GM12872 (cell line): Measurements from ENCODE around the gene TAAR2.

ENCODE experiments used
- TF ChIP-seq, protein P1 (sequence below): IDR thresholded peaks from 3 replicates; pipeline ENCODE4 v1.5.1; 2011; ENCODE audit warnings: low read depth, mild to moderate bottlenecking, low read length, moderate library complexity; ENCODE audit not compliant: insufficient read depth

Gene TAAR2

DNA sequence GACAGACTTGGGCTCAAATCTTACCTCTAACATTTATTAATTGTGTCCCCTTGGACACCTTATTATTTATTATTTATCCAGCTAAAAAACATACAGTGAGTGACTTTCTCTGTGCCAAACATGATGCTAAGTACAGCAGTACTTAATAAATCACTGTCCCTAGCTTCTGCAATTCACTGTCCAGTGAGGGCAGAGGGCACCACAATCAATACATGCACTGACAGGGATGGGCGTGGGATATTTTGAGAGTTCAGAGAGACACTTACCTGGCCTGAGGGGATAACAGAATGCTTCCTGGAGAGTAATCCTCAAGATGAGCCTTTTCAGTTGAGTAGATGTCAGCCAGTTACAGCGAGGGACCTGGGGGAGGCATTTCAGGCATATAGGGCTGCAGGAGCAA is 9.3 kb upstream of the TAAR2 start:
- TF ChIP-seq, protein P1, sequence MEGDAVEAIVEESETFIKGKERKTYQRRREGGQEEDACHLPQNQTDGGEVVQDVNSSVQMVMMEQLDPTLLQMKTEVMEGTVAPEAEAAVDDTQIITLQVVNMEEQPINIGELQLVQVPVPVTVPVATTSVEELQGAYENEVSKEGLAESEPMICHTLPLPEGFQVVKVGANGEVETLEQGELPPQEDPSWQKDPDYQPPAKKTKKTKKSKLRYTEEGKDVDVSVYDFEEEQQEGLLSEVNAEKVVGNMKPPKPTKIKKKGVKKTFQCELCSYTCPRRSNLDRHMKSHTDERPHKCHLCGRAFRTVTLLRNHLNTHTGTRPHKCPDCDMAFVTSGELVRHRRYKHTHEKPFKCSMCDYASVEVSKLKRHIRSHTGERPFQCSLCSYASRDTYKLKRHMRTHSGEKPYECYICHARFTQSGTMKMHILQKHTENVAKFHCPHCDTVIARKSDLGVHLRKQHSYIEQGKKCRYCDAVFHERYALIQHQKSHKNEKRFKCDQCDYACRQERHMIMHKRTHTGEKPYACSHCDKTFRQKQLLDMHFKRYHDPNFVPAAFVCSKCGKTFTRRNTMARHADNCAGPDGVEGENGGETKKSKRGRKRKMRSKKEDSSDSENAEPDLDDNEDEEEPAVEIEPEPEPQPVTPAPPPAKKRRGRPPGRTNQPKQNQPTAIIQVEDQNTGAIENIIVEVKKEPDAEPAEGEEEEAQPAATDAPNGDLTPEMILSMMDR = no peak

DNA sequence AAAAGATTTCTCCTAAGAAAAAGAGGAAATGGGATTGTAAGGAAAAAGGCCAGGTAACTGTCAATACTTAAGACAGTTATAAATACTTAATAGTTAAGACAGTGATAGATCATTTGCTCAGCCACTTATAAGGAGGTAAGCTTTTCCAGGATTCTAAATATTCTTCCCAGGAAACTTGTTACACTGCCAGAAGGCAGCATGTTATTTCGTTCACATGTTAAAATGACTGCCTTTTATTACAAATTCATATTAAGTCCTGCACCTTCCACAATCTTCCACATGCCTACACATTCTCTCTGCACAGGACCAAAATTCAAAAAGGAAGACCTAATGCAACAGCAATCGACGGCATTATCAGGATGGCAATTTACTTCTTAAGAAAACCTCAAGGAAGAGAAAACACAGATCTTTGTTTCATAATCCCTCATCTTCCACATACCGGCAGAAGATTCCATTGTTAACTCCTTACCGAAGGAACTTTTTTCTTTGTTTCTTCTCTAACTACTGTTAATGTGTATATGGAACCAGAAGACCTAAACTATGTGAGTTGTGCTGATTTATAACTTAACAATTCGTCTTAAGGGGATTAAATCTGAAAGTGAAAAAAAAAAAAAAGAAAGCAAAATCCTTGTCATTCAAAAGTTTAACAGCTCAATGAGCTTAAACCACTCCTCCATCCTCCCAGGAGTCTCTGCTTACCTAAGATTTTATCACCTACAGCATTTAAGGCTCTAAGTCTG is 799 bp downstream of the TAAR2 start:
- TF ChIP-seq, protein P1 = no peak

DNA sequence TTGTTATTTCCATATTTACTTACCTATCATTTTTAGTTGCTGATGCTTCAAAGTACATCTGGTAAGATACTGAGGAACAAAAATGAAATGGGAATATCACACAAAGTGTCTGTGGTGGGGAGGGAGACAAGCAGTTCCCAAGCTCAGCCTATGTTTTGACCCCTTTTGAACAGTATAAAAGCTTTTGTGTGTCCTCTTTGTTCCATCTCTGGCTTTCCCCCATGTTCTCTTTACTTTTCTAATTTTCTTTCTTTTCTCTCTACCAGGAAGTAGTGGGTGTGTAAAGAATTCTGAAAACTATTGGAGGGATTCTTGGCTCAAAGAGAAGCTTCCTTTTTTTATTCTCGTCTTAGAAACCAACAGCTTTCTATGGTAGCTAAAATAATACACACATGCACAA is 7.4 kb downstream of the TAAR2 start:
- TF ChIP-seq, protein P1 = no peak

DNA sequence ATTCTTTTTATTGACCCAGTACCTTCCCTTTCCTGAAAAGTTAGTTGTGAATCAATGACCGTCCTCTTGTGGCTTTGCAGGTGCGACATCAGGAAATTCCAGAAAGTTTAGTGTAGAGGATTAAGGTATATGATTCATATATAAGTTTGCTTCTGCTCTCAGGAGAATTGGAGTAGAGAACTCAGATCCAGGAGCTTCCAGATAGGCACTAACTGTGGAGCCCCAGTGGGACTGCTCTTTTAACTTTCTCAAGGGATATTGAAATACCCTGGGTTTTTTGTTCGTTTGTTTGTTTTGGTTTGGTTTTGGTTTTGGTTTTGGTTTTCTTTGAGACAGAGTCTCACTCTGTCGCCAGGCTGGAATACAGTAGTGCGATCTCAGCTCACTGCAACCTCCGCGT is 9.5 kb downstream of the TAAR2 start:
- TF ChIP-seq, protein P1 = no peak

DNA sequence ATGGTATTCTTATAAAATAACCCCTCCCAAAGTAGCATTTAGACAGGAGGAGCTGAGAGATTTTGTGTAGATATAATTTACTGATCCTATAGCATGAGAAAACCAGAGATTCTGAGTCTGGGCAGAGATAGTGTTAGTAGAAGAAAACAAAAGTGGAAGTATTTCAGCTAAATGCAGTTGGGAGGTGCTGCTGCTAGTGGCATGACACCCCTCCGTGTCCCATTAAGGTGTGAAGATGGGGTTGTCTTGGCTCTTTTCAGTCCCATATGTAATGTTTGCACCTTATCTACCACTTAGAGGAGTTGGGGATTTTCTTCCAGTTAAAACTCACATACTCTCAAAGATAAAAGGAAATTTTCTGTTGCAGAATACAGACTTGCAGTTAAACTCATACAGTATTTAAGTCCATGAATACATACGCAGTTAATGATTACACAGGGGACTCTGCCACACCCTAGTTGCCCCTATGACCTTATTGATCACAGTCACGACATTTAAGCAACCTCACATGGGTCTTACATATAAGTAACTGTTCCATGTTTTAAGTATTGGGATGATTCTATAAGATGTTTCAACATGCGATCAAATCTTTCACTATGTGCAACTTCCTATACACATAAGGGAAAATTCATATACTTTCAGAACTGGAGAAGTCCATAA is 11.5 kb downstream of the TAAR2 start:
- TF ChIP-seq, protein P1 = no peak

DNA sequence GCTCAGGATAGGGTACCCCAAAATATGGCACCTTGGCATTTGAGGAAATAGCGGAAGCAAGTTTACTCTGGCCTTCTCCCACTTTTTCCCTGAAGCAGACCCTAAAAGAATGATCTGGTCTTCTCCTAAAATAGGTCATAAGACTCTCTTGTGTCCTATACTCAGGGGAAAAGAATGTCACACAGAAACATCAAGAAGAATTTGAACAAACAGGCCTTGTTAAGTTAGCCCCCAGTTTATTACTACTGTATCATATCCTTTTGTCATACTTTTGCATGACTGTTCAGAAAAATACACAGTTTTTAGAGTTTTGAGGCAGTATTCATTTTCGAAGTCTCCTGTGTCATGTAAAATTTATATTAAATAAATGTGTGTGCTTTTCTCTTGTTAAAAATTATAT is 12.5 kb downstream of the TAAR2 start:
- TF ChIP-seq, protein P1 = no peak

DNA sequence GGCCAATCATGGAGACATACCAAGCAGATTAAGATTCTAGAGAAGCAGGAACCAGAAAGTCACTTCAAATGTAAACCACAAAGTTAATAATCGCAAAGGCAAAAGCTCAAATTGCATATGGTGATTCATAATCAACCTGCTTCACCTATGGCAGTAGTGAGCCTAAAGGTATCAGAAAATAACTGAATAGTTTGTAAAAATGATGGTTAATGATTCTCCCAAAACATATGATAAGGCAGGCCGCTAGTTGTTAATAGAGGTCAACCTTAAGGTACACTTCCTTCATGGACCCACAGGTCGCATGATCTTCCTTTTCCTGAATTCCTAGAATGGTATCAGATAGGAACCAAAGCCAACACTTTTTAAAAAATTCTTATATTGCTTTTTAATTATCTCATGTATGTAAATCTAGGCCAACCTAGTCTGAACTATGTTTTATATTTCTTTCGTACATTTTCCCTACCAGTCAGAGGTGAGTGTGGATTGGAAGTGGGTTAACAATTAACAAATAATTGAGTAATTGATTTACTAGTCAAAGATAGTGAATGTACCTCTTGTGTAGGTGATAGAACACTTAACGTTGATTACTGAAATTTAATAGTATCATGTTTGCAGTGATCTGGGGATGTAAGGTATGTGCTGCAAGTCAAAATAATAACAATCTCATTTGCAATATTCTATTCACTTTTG is 16.4 kb downstream of the TAAR2 start:
- TF ChIP-seq, protein P1 = no peak
